Esophagus squamous epithelium (tissue), 4 donors: ENCODE measurements around the gene GPATCH2L.

Experiments
- POLR2A ChIP-seq, 4 donors: fragments of 450-650 bp; IDR thresholded peaks; one replicate each; pipeline ENCODE4 v1.6.1; 2017; ENCODE audit warnings: antibody characterized with exemption in 4 of 4, mild to moderate bottlenecking in 4 of 4, moderate library complexity in 3 of 4
- TF ChIP-seq, protein P1 (sequence below), 6 experiments: fragments of 450-650 bp in 4 of 6; fragments of 200-600 bp in 2 of 6; sonication (generic) in 2 of 6; IDR thresholded peaks; one replicate each; pipeline ENCODE4 v1.5.1; 2016 to 2019; ENCODE audit warnings: antibody characterized with exemption in 6 of 6, mild to moderate bottlenecking in 4 of 6, moderate library complexity in 4 of 6

DNA sequence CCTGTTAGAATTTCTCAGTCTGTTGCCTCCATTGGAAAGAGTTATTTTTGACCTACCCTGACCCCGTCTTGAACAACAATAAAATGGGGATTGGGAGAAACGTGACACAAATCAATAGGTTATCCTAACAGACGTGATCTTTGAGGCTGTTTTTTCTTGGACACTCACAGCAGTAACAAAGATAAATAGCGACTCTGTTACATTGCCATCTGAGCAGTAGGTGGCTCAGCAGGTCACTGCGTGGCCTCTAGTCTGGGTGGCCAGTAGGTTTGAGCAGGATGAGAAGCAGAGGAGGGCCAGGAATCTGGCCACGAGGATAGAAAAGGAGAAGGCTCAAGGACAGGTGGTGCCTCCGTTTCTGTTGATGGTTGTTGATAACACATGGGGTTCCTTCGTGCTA is 101.4 kb downstream of the GPATCH2L start:
- TF ChIP-seq, protein P1, sequence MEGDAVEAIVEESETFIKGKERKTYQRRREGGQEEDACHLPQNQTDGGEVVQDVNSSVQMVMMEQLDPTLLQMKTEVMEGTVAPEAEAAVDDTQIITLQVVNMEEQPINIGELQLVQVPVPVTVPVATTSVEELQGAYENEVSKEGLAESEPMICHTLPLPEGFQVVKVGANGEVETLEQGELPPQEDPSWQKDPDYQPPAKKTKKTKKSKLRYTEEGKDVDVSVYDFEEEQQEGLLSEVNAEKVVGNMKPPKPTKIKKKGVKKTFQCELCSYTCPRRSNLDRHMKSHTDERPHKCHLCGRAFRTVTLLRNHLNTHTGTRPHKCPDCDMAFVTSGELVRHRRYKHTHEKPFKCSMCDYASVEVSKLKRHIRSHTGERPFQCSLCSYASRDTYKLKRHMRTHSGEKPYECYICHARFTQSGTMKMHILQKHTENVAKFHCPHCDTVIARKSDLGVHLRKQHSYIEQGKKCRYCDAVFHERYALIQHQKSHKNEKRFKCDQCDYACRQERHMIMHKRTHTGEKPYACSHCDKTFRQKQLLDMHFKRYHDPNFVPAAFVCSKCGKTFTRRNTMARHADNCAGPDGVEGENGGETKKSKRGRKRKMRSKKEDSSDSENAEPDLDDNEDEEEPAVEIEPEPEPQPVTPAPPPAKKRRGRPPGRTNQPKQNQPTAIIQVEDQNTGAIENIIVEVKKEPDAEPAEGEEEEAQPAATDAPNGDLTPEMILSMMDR (IDR thresholded peaks at IDR 0.05), result no peak
- no peak for TF ChIP-seq POLR2A (IDR thresholded peaks at IDR 0.05)
